Panc1 (cell line): Measurements from ENCODE around the gene SPHK2. TPM values are rescaled to one million over a fixed set of nuclear protein-coding genes. Genes with fewer than 3 reads are reported as not detected.

ENCODE experiments used
- ATAC-seq: fragments of 200-7000 bp; cut with Tn5 transposase; 2 replicates; pipeline ENCODE4 v1.9.1; 2020; ENCODE audit warnings: mild to moderate bottlenecking, moderate library complexity
- BruUV-seq: library from RNA; stranded (reverse); fragments of 400-500 nt; replicated peaks from 2 replicates; lab custom pipeline; 2021; lab: Mats Ljungman, UMichigan
- CTCF ChIA-PET: fragments of 300-600 bp; sonication (Branson Sonifier 250); formaldehyde crosslinking; loops from one replicate; lab custom pipeline; 2022; ENCODE audit warnings: antibody characterized with exemption; lab: Charles Lee
- POLR2A ChIA-PET: fragments of 300-600 bp; sonication (Branson Sonifier 250); formaldehyde crosslinking; loops from one replicate; lab custom pipeline; 2022; ENCODE audit warnings: antibody characterized with exemption; lab: Charles Lee
- DNase-seq: peaks from one replicate; pipeline ENCODE4 v3.0.0-alpha.2; 2010; ENCODE audit warnings: low read depth, low spot score
- H3K27ac ChIP-seq: 2 replicates; pipeline ENCODE4 v1.5.1; 2011; ENCODE audit warnings: mild to moderate bottlenecking, low read length, inconsistent platforms
- H3K27me3 ChIP-seq: fragments of 200-500 bp; sonication (Bioruptor generic); 2 replicates; pipeline ENCODE4 v1.6.0; 2014; ENCODE audit warnings: low read length, inconsistent platforms; ENCODE audit not compliant: control insufficient read depth, insufficient read depth
- H3K36me3 ChIP-seq: fragments of 200-500 bp; sonication (Bioruptor generic); 2 replicates; pipeline ENCODE4 v1.5.1; 2014; ENCODE audit warnings: inconsistent platforms, mild to moderate bottlenecking, low read length, moderate library complexity; ENCODE audit not compliant: control insufficient read depth, insufficient read depth
- H3K4me1 ChIP-seq: 2 replicates; pipeline ENCODE4 v1.5.1; 2011; ENCODE audit warnings: inconsistent platforms, mild to moderate bottlenecking, low read length, moderate library complexity; ENCODE audit not compliant: control insufficient read depth, insufficient read depth
- H3K4me3 ChIP-seq, 2 experiments: 2 replicates each; pipeline ENCODE4 v1.5.1; 2011 to 2012; ENCODE audit warnings: low read depth in 2 of 2, low read length in 2 of 2, mild to moderate bottlenecking in 2 of 2, inconsistent platforms in 1 of 2, moderate library complexity in 1 of 2
- H3K9me3 ChIP-seq: fragments of 200-500 bp; sonication (Bioruptor generic); 2 replicates; pipeline ENCODE4 v1.5.1; 2014; ENCODE audit warnings: low read depth, mild to moderate bottlenecking, inconsistent platforms, low read length, moderate library complexity; ENCODE audit not compliant: control insufficient read depth, insufficient read depth
- CTCF ChIP-seq: fragments of 450-650 bp; IDR thresholded peaks from 2 replicates; pipeline ENCODE4 v1.5.1; 2017; ENCODE audit warnings: mild to moderate bottlenecking
- POLR2AphosphoS5 ChIP-seq: IDR thresholded peaks from 2 replicates; pipeline ENCODE4 v1.6.1; 2012; ENCODE audit warnings: mild to moderate bottlenecking, low read depth, low read length, moderate library complexity
- SIN3A ChIP-seq: IDR thresholded peaks from 2 replicates; pipeline ENCODE4 v1.6.1; 2012; ENCODE audit warnings: low read depth, mild to moderate bottlenecking, low read length, moderate library complexity, borderline replicate concordance; ENCODE audit not compliant: insufficient read depth
- TCF7L2 ChIP-seq: IDR thresholded peaks from 2 replicates; pipeline ENCODE4 v1.6.1; 2011; ENCODE audit warnings: mild to moderate bottlenecking, low read depth, low read length, inconsistent platforms
- in situ Hi-C: cut with HindIII; loops from 2 replicates; pipeline ENCODE4 v1.10.0; 2016; ENCODE audit warnings: low sequenced_read_pairs, low pct_unique_long_range_greater_than_20kb
- intact Hi-C: fragments of 100-400 bp; cut with micrococcal nuclease; formaldehyde crosslinking; loops from one replicate; pipeline ENCODE4 v1.10.0; 2022; ENCODE audit not compliant: unreplicated experiment
- total RNA-seq: library from RNA; stranded (reverse); gene quantifications from one replicate; pipeline ENCODE4 v1.2.1, GENCODE V29; 2021; ENCODE audit not compliant: unreplicated experiment
- TF ChIP-seq, protein P1 (sequence below), 2 experiments: IDR thresholded peaks; 2 replicates each; pipeline ENCODE4 v1.6.1; 2011 to 2012; ENCODE audit warnings: low read depth in 2 of 2, control low read depth in 1 of 2, low read length in 1 of 2, mild to moderate bottlenecking in 1 of 2, moderate library complexity in 1 of 2; ENCODE audit not compliant: insufficient read depth in 1 of 2

Gene SPHK2
- total RNA-seq, 1 experiment from 2014 or later, result 19.5 TPM

GRCh38 chr19:48596237-48596636 lies 23.1 kb upstream of the SPHK2 start:
- no TSS peak for BruUV-seq
- CTCF ChIA-PET, result interaction anchor here (1.9 kb wide), 1 partner anchor 12 kb away, joined by 7 read pairs; no protein-coding TSS in a partner anchor
- intact Hi-C loops (no loop called here), in situ Hi-C loops (no loop called here)
- no peaks in the 10 kb centered on the region for H3K9me3 ChIP-seq
- POLR2A ChIA-PET, result no interaction called here
- no peak overlapping the region for H3K27ac ChIP-seq
- DNase-seq (no peak), ATAC-seq (no peak)
- H3K27me3 ChIP-seq, result no peaks in the 10 kb centered on the region
- no peaks in the 10 kb centered on the region for H3K4me1 ChIP-seq
- no peak overlapping the region for H3K4me3 ChIP-seq
- H3K36me3 ChIP-seq, result no peaks in the 10 kb centered on the region
- no peak for TF ChIP-seq CTCF
- TF ChIP-seq TCF7L2, result no peak
- TF ChIP-seq SIN3A, result no peak
- no peak for TF ChIP-seq POLR2AphosphoS5
- TF ChIP-seq, protein P1, sequence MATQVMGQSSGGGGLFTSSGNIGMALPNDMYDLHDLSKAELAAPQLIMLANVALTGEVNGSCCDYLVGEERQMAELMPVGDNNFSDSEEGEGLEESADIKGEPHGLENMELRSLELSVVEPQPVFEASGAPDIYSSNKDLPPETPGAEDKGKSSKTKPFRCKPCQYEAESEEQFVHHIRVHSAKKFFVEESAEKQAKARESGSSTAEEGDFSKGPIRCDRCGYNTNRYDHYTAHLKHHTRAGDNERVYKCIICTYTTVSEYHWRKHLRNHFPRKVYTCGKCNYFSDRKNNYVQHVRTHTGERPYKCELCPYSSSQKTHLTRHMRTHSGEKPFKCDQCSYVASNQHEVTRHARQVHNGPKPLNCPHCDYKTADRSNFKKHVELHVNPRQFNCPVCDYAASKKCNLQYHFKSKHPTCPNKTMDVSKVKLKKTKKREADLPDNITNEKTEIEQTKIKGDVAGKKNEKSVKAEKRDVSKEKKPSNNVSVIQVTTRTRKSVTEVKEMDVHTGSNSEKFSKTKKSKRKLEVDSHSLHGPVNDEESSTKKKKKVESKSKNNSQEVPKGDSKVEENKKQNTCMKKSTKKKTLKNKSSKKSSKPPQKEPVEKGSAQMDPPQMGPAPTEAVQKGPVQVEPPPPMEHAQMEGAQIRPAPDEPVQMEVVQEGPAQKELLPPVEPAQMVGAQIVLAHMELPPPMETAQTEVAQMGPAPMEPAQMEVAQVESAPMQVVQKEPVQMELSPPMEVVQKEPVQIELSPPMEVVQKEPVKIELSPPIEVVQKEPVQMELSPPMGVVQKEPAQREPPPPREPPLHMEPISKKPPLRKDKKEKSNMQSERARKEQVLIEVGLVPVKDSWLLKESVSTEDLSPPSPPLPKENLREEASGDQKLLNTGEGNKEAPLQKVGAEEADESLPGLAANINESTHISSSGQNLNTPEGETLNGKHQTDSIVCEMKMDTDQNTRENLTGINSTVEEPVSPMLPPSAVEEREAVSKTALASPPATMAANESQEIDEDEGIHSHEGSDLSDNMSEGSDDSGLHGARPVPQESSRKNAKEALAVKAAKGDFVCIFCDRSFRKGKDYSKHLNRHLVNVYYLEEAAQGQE (IDR thresholded peaks at IDR 0.05; ENCODE audit: insufficient read depth in 1 of 2, low read depth in 2 of 2, low read length in 1 of 2), result no peak

DNA sequence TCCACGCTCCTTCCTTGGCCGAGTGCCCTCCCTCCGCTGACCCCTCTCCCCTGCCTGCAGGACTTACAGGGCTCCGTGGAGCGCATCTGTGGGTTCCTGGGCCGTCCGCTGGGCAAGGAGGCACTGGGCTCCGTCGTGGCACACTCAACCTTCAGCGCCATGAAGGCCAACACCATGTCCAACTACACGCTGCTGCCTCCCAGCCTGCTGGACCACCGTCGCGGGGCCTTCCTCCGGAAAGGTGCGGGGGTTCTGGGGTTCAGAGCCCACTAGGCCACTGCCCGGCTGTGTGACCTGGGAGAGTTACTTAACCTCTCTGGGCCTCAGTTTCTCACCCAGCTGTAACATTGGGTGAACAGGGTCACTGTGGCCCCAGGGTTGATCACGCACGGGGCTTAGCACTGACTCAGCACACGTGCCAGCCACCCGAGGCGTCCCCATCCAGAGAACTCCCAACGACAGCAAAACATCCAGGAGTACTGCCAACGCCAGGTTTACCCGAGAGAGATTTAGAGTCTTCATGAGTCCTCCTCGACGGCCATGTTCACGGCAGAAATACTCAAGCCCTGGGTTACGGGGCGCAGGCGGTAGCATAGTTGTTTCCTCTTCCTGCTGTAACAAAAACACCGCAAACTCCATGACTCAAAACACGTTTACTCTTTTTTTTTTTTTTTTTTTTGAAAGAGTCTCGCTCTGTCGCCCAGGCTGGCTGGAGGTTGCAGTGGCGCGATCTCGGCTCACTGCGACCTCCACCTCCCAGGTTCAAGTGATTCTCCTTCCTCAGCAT lies 22.4 kb upstream of the SPHK2 start:
- Histone ChIP-seq H3K4me3 (no peak overlapping the region), H3K9me3 (no peaks in the 10 kb centered on the region), H3K27ac (no peak overlapping the region), H3K27me3 (no peaks in the 10 kb centered on the region), H3K36me3 (no peaks in the 10 kb centered on the region), H3K4me1 (no peaks in the 10 kb centered on the region)
- in situ Hi-C loops (no loop called here), intact Hi-C loops (no loop called here)
- 0 out of 2 replicates have a peak, but pooled peaks have one; percentile 50 for ATAC-seq
- no peak for DNase-seq
- ChIA-PET POLR2A (no interaction called here), CTCF (no interaction called here)
- no peak for TF ChIP-seq POLR2AphosphoS5
- no peak for TF ChIP-seq CTCF
- no peak for TF ChIP-seq SIN3A
- TF ChIP-seq, protein P1 (IDR thresholded peaks at IDR 0.05; ENCODE audit: insufficient read depth in 1 of 2, low read depth in 2 of 2, low read length in 1 of 2), result no peak
- TF ChIP-seq TCF7L2, result no peak
- BruUV-seq, result no TSS peak
